IMR-90 (cell line): Measurements from ENCODE around the gene AKAP7.
"Not testable (repeated sequence)": the region's sequence is repeated elsewhere in the genome, so short reads cannot be mapped to it uniquely, and the experiment has no call there.

Experiments used
- BHLHE40 ChIP-seq: fragments of 150-350 bp; IDR thresholded peaks from 2 replicates; pipeline ENCODE4 v1.6.1; 2016; ENCODE audit warnings: mild to moderate bottlenecking, low read depth, low read length
- CEBPB ChIP-seq: IDR thresholded peaks from 2 replicates; pipeline ENCODE4 v1.6.1; 2012; ENCODE audit warnings: low read depth, low read length, improper control_type of control experiment
- CHD1 ChIP-seq: IDR thresholded peaks from 2 replicates; pipeline ENCODE4 v1.6.1; 2012; ENCODE audit warnings: low read depth, low read length, improper control_type of control experiment
- FOS ChIP-seq: fragments of 150-350 bp; IDR thresholded peaks from 2 replicates; pipeline ENCODE4 v1.6.1; 2016; ENCODE audit warnings: low read depth, low read length
- MAFK ChIP-seq: IDR thresholded peaks from 2 replicates; pipeline ENCODE4 v1.6.1; 2012; ENCODE audit warnings: low read depth, low read length, improper control_type of control experiment
- MAZ ChIP-seq: IDR thresholded peaks from 2 replicates; pipeline ENCODE4 v1.6.1; 2012; ENCODE audit warnings: low read depth, mild to moderate bottlenecking, low read length, improper control_type of control experiment, moderate library complexity, borderline replicate concordance
- MXI1 ChIP-seq: IDR thresholded peaks from 2 replicates; pipeline ENCODE4 v1.6.1; 2012; ENCODE audit warnings: low read depth, mild to moderate bottlenecking, low read length, moderate library complexity, borderline replicate concordance
- POLR2A ChIP-seq: IDR thresholded peaks from 2 replicates; pipeline ENCODE4 v1.6.1; 2012; ENCODE audit warnings: mild to moderate bottlenecking, low read depth, low read length
- RAD21 ChIP-seq: IDR thresholded peaks from 2 replicates; pipeline ENCODE4 v1.6.1; 2012; ENCODE audit warnings: low read length, improper control_type of control experiment
- RCOR1 ChIP-seq: IDR thresholded peaks from 2 replicates; pipeline ENCODE4 v1.6.1; 2012; ENCODE audit warnings: mild to moderate bottlenecking, low read length, improper control_type of control experiment; ENCODE audit not compliant: insufficient replicate concordance
- RFX5 ChIP-seq: IDR thresholded peaks from 2 replicates; pipeline ENCODE4 v1.8.0; 2012; ENCODE audit warnings: low read depth, mild to moderate bottlenecking, low read length, moderate library complexity
- USF2 ChIP-seq: fragments of 150-350 bp; IDR thresholded peaks from 2 replicates; pipeline ENCODE4 v1.6.1; 2017; ENCODE audit warnings: mild to moderate bottlenecking, antibody characterized with exemption, low read length, low read depth
- TF ChIP-seq, protein P1 (sequence below): conservative IDR thresholded peaks from 2 replicates; pipeline ENCODE4 v1.5.1; 2012; ENCODE audit warnings: mild to moderate bottlenecking, low read depth, low read length, improper control_type of control experiment
- TF ChIP-seq, protein P2 (sequence below): fragments of 150-350 bp; IDR thresholded peaks from 2 replicates; pipeline ENCODE4 v1.6.1; 2016; ENCODE audit warnings: low read depth, mild to moderate bottlenecking, low read length, moderate library complexity, borderline replicate concordance

- TF ChIP-seq POLR2A, RAD21, FOS, MAFK, CEBPB, RFX5, CHD1, MXI1, MAZ, BHLHE40, USF2, RCOR1: not testable (repeated sequence)
- TF ChIP-seq, protein P1, sequence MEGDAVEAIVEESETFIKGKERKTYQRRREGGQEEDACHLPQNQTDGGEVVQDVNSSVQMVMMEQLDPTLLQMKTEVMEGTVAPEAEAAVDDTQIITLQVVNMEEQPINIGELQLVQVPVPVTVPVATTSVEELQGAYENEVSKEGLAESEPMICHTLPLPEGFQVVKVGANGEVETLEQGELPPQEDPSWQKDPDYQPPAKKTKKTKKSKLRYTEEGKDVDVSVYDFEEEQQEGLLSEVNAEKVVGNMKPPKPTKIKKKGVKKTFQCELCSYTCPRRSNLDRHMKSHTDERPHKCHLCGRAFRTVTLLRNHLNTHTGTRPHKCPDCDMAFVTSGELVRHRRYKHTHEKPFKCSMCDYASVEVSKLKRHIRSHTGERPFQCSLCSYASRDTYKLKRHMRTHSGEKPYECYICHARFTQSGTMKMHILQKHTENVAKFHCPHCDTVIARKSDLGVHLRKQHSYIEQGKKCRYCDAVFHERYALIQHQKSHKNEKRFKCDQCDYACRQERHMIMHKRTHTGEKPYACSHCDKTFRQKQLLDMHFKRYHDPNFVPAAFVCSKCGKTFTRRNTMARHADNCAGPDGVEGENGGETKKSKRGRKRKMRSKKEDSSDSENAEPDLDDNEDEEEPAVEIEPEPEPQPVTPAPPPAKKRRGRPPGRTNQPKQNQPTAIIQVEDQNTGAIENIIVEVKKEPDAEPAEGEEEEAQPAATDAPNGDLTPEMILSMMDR = not testable (repeated sequence)
- TF ChIP-seq, protein P2, sequence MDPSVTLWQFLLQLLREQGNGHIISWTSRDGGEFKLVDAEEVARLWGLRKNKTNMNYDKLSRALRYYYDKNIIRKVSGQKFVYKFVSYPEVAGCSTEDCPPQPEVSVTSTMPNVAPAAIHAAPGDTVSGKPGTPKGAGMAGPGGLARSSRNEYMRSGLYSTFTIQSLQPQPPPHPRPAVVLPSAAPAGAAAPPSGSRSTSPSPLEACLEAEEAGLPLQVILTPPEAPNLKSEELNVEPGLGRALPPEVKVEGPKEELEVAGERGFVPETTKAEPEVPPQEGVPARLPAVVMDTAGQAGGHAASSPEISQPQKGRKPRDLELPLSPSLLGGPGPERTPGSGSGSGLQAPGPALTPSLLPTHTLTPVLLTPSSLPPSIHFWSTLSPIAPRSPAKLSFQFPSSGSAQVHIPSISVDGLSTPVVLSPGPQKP = not testable (repeated sequence)
Measured at GRCh38 chr6:131300826-131301225, 165.6 kb downstream of the AKAP7 start.
